Activated CD4-positive, alpha-beta T cell treated with anti-CD3 and anti-CD28 coated beads for 36 hours (primary cell): ENCODE measurements around the gene CCDC34. TPM values are rescaled to one million over a fixed set of nuclear protein-coding genes. Genes with fewer than 3 reads are reported as not detected.

Experiments used
- ATAC-seq: fragments of 200-7000 bp; cut with Tn5 transposase; one replicate; pipeline ENCODE4 v1.10.0; 2021; ENCODE audit warnings: mild to moderate bottlenecking, moderate library complexity
- CTCF ChIA-PET: fragments of 350-600 bp; sonication (Branson Sonifier 250); formaldehyde crosslinking; loops from one replicate; lab custom pipeline; 2021; ENCODE audit warnings: antibody characterized with exemption; lab: Charles Lee
- POLR2A ChIA-PET: fragments of 350-600 bp; sonication (Branson Sonifier 250); formaldehyde crosslinking; loops from one replicate; lab custom pipeline; 2021; ENCODE audit warnings: antibody characterized with exemption, inconsistent platforms; lab: Charles Lee
- DNase-seq: peaks from one replicate; pipeline ENCODE4 v3.0.0-alpha.2; 2020
- H3K27ac Mint-ChIP-seq: one replicate; pipeline ENCODE4 v1.8.0; 2021; ENCODE audit warnings: mixed read lengths
- H3K27me3 Mint-ChIP-seq: one replicate; pipeline ENCODE4 v1.8.0; 2021; ENCODE audit warnings: mixed read lengths
- H3K36me3 Mint-ChIP-seq: one replicate; pipeline ENCODE4 v1.8.0; 2021; ENCODE audit warnings: low read depth, mixed read lengths
- H3K4me1 Mint-ChIP-seq: one replicate; pipeline ENCODE4 v1.8.0; 2021; ENCODE audit warnings: mixed read lengths
- H3K4me3 Mint-ChIP-seq: one replicate; pipeline ENCODE4 v1.8.0; 2021; ENCODE audit warnings: mild to moderate bottlenecking, moderate library complexity, mixed read lengths
- H3K9me3 Mint-ChIP-seq: one replicate; pipeline ENCODE4 v1.8.0; 2021; ENCODE audit warnings: low read depth, mixed read lengths
- intact Hi-C, 2 experiments: fragments of 100-400 bp; cut with DNase I in 1 of 2; cut with micrococcal nuclease in 1 of 2; formaldehyde crosslinking; loops; one replicate each; pipeline versions ENCODE4 v1.14.2 to v1.15.1; 2022 to 2024; cut with DNase I, micrococcal nuclease
- total RNA-seq, 2 experiments: library from RNA; stranded (reverse); gene quantifications; one replicate each; pipeline ENCODE4 v1.2.3, GENCODE V29; 2021

CCDC34 gene
- total RNA-seq, 2 experiments from 2014 or later, result 24.6 to 42.4 TPM

GRCh38 chr11:27402450-27402849 lies 39.4 kb upstream of the CCDC34 start:
- Mint-ChIP-seq H3K27me3 (peaks cover 2% of the 10 kb centered on the region), H3K4me3 (no peak overlapping the region), H3K27ac (no peak overlapping the region), H3K9me3 (no peaks in the 10 kb centered on the region), H3K36me3 (no peaks in the 10 kb centered on the region), H3K4me1 (no peaks in the 10 kb centered on the region)
- intact Hi-C loops, result no loop called here
- no peak for ATAC-seq
- ChIA-PET CTCF (no interaction called here), POLR2A (no interaction called here)
- DNase-seq, result no peak

- Mint-ChIP-seq H3K27me3 (peaks cover 5% of the 10 kb centered on the region), H3K36me3 (no peaks in the 10 kb centered on the region), H3K9me3 (no peaks in the 10 kb centered on the region), H3K27ac (no peak overlapping the region), H3K4me1 (no peaks in the 10 kb centered on the region), H3K4me3 (no peak overlapping the region)
- DNase-seq (no peak), ATAC-seq (no peak)
- ChIA-PET POLR2A (no interaction called here), CTCF (interaction anchor here (0.6 kb wide), 1 partner anchor 33 kb away, joined by 5 read pairs; no protein-coding TSS in a partner anchor)
- intact Hi-C loops, result no loop called here
Observed at GRCh38 chr11:27401833-27402316, 38.9 kb upstream of the CCDC34 start.

GRCh38 chr11:27401280-27401832 lies 38.3 kb upstream of the CCDC34 start:
- intact Hi-C loops, result no loop called here
- no peak overlapping the region for H3K27ac Mint-ChIP-seq
- CTCF ChIA-PET, result interaction anchor here (0.6 kb wide), 1 partner anchor 34 kb away, joined by 5 read pairs; no protein-coding TSS in a partner anchor
- ATAC-seq (no peak), DNase-seq (no peak)
- H3K4me3 Mint-ChIP-seq, result no peak overlapping the region
- peaks cover 6% of the 10 kb centered on the region for H3K27me3 Mint-ChIP-seq
- H3K9me3 Mint-ChIP-seq, result no peaks in the 10 kb centered on the region
- H3K4me1 Mint-ChIP-seq, result no peaks in the 10 kb centered on the region
- POLR2A ChIA-PET, result no interaction called here
- no peaks in the 10 kb centered on the region for H3K36me3 Mint-ChIP-seq

- POLR2A ChIA-PET, result no interaction called here
- H3K27me3 Mint-ChIP-seq, result peaks cover 6% of the 10 kb centered on the region
- DNase-seq, result no peak
- no peaks in the 10 kb centered on the region for H3K9me3 Mint-ChIP-seq
- CTCF ChIA-PET, result no interaction called here
- H3K36me3 Mint-ChIP-seq, result no peaks in the 10 kb centered on the region
- no peak for ATAC-seq
- H3K4me3 Mint-ChIP-seq, result no peak overlapping the region
- no peak overlapping the region for H3K27ac Mint-ChIP-seq
- intact Hi-C loops, result no loop called here
- no peaks in the 10 kb centered on the region for H3K4me1 Mint-ChIP-seq
Observed at GRCh38 chr11:27398400-27398770, 35.4 kb upstream of the CCDC34 start.

GRCh38 chr11:27397624-27398399 lies 34.8 kb upstream of the CCDC34 start:
- DNase-seq, result no peak
- H3K4me3 Mint-ChIP-seq, result no peak overlapping the region
- ATAC-seq, result no peak
- intact Hi-C loops, result no loop called here
- ChIA-PET POLR2A (no interaction called here), CTCF (interaction anchor here (1.2 kb wide), 1 partner anchor 88 kb away, joined by 4 read pairs; no protein-coding TSS in a partner anchor)
- H3K27me3 Mint-ChIP-seq, result peaks cover 6% of the 10 kb centered on the region
- H3K36me3 Mint-ChIP-seq, result no peaks in the 10 kb centered on the region
- H3K9me3 Mint-ChIP-seq, result no peaks in the 10 kb centered on the region
- no peak overlapping the region for H3K27ac Mint-ChIP-seq
- H3K4me1 Mint-ChIP-seq, result no peaks in the 10 kb centered on the region

- peaks cover 4% of the 10 kb centered on the region for H3K27me3 Mint-ChIP-seq
- H3K27ac Mint-ChIP-seq, result no peak overlapping the region
- ATAC-seq, result no peak
- no peaks in the 10 kb centered on the region for H3K36me3 Mint-ChIP-seq
- H3K4me3 Mint-ChIP-seq, result no peak overlapping the region
- POLR2A ChIA-PET, result no interaction called here
- CTCF ChIA-PET, result interaction anchor here (1.2 kb wide), 2 partner anchors 90 to 101 kb away, joined by 4 read pairs; no protein-coding TSS in a partner anchor
- H3K9me3 Mint-ChIP-seq, result no peaks in the 10 kb centered on the region
- intact Hi-C loops, result no loop called here
- no peak for DNase-seq
- H3K4me1 Mint-ChIP-seq, result no peaks in the 10 kb centered on the region
Observed at GRCh38 chr11:27396259-27396839, 33.3 kb upstream of the CCDC34 start.

- Mint-ChIP-seq H3K36me3 (no peaks in the 10 kb centered on the region), H3K4me3 (no peak overlapping the region), H3K9me3 (no peaks in the 10 kb centered on the region), H3K27ac (no peak overlapping the region), H3K27me3 (peaks cover 4% of the 10 kb centered on the region), H3K4me1 (no peaks in the 10 kb centered on the region)
- ATAC-seq, result no peak
- no peak for DNase-seq
- CTCF ChIA-PET, result interaction anchor here (1.2 kb wide), 1 partner anchor 102 kb away, joined by 4 read pairs; no protein-coding TSS in a partner anchor
- intact Hi-C loops, result no loop called here
- POLR2A ChIA-PET, result no interaction called here
Observed at GRCh38 chr11:27395556-27396258, 32.7 kb upstream of the CCDC34 start.

GRCh38 chr11:27394781-27395228 lies 31.8 kb upstream of the CCDC34 start:
- ChIA-PET CTCF (interaction anchor here (1.2 to 1.3 kb wide), 2 partner anchors 10 to 85 kb away, joined by 3 read pairs; no protein-coding TSS in a partner anchor), POLR2A (no interaction called here)
- ATAC-seq (no peak), DNase-seq (no peak)
- H3K27ac Mint-ChIP-seq, result no peak overlapping the region
- H3K4me3 Mint-ChIP-seq, result no peak overlapping the region
- peaks cover 4% of the 10 kb centered on the region for H3K27me3 Mint-ChIP-seq
- H3K4me1 Mint-ChIP-seq, result no peaks in the 10 kb centered on the region
- no peaks in the 10 kb centered on the region for H3K9me3 Mint-ChIP-seq
- intact Hi-C loops, result no loop called here
- no peaks in the 10 kb centered on the region for H3K36me3 Mint-ChIP-seq

- no peaks in the 10 kb centered on the region for H3K9me3 Mint-ChIP-seq
- no peak overlapping the region for H3K4me3 Mint-ChIP-seq
- H3K27ac Mint-ChIP-seq, result no peak overlapping the region
- CTCF ChIA-PET, result no interaction called here
- H3K36me3 Mint-ChIP-seq, result no peaks in the 10 kb centered on the region
- ATAC-seq (no peak), DNase-seq (no peak)
- H3K4me1 Mint-ChIP-seq, result peaks cover 7% of the 10 kb centered on the region
- POLR2A ChIA-PET, result no interaction called here
- intact Hi-C loops, result no loop called here
- H3K27me3 Mint-ChIP-seq, result peaks cover 4% of the 10 kb centered on the region
Observed at GRCh38 chr11:27392278-27393114, 29.5 kb upstream of the CCDC34 start.

GRCh38 chr11:27391331-27392015 lies 28.5 kb upstream of the CCDC34 start:
- intact Hi-C loops, result no loop called here
- no peak for DNase-seq
- Mint-ChIP-seq H3K4me3 (no peak overlapping the region), H3K9me3 (no peaks in the 10 kb centered on the region), H3K27ac (no peak overlapping the region), H3K27me3 (no peaks in the 10 kb centered on the region), H3K4me1 (peaks cover 7% of the 10 kb centered on the region), H3K36me3 (no peaks in the 10 kb centered on the region)
- no peak for ATAC-seq
- POLR2A ChIA-PET, result no interaction called here
- CTCF ChIA-PET, result no interaction called here
